GM11168 (cell line): ENCODE measurements around the gene SERPINB1.
"Not testable (repeated sequence)": the region's sequence is repeated elsewhere in the genome, so short reads cannot be mapped to it uniquely, and the experiment has no call there.

Experiments
- in situ Hi-C: fragments of 300-500 bp; cut with MboI; formaldehyde crosslinking; loops from one replicate; pipeline ENCODE4 v1.12.0; 2022; ENCODE audit warnings: low sequenced_read_pairs; ENCODE audit not compliant: unreplicated experiment

The SERPINB1 gene

GRCh38 chr6:2866171-2866846 is 24.6 kb upstream of the SERPINB1 start:
- in situ Hi-C loops, result no loop called here

DNA sequence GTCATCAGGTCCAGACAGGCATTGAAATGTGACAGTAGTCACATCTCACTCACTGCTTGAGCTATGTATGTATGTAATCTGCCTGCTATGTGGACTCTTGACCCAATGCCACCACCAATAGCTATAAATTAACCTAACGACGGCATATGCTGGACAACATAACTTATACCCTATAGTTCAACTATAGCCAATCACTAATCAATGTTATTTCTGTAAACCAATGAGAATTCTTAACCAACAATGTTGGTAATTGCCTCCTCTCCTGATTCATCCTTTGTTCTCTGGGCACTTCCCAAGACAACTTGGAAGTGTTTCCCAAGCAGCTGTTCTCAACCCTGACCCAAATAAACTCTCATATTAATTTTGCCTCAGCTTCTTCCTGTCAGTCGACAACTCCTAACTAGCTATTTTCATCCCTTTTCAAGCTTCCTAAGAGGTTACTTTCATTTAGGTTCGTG is 24.1 kb upstream of the SERPINB1 start:
- in situ Hi-C loops, result no loop called here

DNA sequence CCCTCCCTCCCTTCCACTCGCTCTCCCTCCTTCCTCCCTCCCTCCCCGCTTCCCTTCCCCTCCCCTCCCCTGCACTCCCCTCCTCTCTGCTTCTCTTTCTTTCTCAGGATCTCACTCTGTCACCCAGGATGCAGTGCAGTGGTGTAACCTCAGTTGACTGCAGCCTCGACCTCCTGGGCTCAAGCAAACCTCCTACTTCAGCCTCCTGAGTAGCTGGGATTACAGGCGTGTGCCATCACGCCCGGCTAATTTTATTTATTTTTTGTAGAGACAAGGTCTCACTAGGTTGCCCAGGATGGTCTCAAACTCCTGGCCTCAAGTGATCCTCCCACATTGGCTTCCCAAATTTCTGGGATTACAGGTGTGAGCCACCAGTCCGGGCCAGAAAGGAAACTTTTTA is 23.6 kb upstream of the SERPINB1 start:
- in situ Hi-C loops, result no loop called here

DNA sequence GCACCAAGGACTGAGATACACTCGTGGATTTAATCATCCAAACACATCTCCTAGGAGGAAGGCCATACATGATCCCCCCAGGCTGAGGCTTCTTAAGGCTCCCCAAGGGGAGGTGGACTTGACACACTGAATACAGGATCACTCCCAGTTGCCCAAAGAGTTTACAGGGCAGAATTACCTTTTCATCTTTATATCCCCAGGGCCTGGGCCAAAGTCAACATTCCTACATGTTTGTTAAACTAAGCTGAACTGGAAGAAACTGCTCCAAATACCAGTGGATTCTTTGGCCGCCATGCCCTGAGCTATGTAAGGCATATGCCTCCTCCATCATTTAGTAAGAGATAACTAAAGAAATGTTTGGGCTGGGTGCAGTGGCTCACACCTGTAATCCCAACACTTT is 22.2 kb upstream of the SERPINB1 start:
- in situ Hi-C loops, result no loop called here

DNA sequence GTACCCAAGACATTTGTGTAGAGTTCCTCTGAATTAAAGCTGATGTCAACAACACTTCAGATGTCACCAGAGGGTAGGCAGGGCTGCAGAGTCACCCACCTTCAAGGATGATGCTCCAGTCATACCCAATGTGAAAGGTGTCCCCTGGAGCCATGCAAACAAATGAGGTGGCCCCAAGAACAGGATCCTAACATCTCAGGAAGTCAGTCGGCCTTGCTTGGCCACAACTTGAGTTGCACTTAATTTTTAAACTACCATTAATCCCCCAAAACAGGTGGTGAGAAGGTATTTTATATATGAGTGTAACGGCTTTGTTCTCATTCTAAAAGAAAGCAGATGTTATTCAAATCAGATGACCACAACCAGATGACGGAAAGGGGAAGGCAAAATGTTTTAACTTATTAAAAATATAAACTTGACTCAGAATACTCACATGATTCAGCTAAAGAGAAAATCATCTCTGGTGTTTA is 21.1 kb upstream of the SERPINB1 start:
- in situ Hi-C loops, result no loop called here

DNA sequence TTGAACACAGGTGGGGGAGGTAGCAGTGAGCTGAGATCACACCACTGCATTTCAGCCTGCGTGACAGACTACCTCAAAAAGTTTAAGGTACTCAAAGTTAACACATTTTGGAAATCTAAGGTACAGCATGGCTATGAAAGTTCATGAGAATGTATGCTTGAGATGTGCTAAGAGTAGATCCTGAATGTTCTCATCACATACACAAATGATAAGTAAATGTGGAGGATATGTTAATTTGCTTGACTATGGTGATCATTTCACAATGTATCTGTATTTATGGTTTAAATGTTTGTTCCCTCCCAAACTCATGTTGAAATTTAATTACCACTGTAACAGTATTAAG is 20.1 kb upstream of the SERPINB1 start:
- in situ Hi-C loops, result no loop called here

- in situ Hi-C loops, result no loop called here
Measured at GRCh38 chr6:2861060-2861821, 19.6 kb upstream of the SERPINB1 start.

GRCh38 chr6:2860706-2861059 is 19.0 kb upstream of the SERPINB1 start:
- in situ Hi-C loops, result not testable (repeated sequence)

DNA sequence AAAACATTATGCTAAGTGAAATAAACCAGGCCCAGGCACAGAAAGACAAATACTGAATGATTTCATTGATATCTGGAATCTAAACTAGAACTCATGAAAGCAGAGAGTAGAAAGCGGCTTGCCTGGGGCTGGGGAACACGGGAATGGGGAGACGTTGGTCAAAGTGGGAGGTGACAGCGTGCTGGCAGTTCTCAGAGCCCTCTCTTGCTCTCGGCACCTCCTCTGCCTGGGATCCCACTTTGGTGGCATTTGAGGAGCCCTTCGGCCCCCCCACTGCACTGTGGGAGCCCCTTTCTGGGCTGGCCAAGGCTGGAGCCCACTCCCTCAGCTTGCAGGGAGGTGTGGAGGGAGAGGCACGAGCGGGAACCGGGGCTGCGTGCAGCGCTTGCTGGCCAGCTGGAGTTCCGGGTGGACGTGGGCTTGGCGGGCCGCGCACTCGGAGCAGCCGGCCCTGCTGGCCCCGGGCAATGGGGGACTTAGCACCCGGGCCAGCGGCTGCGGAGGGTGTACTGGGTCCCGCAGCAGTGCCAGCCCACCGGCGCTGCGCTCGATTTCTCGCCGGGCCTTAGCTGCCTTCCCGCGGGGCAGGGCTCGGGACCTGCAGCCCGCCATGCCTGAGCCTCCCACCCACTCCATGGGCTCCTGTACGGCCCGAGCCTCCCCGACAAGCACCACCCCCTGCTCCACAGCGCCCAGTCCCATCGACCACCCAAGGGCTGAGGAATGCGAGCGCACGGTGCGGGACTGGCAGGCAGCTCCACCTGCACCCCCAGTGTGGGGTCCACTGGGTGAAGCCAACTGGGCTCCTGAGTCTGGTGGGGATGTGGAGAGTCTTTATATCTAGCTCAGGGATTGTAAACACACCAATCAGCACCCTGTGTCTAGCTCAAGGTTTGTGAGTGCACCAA is 18.4 kb upstream of the SERPINB1 start:
- in situ Hi-C loops, result not testable (repeated sequence)

DNA sequence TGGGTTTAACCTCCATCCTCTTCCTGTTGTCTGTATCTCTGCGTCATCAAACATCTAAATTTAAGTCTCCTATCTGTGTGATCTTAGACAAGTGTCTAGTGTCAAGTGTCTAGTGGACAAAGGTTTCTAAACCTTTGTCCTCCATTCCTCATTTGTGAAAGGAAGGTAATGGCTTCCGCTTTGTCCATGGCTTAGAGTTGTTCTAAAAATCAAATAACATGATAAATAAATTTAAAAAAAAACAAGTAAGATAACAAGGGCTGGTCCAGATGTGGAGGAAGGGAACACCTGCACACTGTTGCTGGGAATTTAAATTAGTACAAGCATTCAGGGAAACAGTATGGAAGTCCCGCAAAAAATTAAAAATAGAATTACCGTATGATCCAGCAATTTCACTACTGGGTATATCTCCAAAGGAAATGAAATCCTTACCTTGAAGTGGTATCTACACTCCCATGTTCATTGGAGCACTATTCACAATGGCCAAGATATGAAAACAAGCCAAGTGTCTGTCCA is 17.6 kb upstream of the SERPINB1 start:
- in situ Hi-C loops, result no loop called here

- in situ Hi-C loops, result no loop called here
Measured at GRCh38 chr6:2857580-2858337, 16.1 kb upstream of the SERPINB1 start.

GRCh38 chr6:2857185-2857579 is 15.5 kb upstream of the SERPINB1 start:
- in situ Hi-C loops, result no loop called here

GRCh38 chr6:2855061-2855519 is 13.4 kb upstream of the SERPINB1 start:
- in situ Hi-C loops, result no loop called here

DNA sequence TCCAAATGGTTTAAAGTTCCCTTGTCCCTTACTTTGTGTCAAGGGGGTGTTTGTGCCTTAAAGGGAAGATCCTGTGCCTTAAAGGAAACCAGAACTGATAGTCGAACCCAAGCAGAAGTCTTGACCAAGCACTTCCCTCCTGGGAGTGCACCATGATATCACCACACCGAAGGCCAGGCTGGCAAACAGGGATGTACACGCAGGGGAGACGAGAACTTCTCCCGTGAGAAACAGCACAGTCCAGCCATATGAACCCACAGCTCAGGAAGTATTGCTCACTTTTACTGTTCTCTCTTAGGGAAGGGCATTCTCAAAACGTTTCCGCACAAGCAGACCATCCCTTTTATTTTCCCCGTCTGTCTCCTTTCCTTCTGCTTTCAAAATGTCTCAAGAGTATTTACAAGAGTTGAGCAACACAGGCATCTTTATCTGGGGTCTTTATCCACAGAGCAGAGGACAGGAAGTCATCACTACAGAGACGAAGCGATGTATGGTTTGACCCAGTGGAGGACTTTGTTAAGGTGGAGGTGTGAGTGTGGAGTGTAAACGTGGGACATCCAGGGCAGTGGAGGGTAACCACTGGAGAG is 12.8 kb upstream of the SERPINB1 start:
- in situ Hi-C loops, result loop anchor here (5.0 kb wide), 1 partner anchor 58 kb away; no protein-coding TSS in a partner anchor

DNA sequence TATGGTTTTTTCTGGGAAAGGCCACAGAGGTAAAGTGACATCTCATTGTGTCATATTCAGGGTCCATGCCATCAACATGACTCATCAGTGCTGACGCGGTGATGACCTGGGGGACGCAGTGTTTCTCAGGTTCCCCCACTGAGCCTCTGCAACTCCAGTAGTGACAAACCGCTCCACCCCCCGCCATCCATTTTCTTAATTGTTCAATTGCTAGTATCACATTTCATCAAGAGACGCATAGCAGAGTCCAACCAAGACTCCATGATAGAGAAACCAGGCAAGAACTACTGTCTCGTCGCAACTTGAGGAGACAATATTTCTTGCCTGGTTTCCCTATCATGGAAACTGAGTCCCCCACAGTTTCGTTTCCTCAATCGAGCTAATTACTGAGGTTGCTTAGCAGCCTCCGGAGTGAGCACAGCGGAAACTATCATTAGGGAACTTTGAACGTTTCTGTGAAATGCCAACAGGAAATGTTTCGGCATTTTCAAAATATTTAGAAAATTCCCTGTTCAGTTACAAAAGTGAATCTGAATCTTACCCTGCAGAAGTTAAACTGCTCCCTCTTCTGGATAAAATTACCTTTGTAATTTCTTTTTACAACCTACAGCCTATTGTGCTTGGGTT is 12.2 kb upstream of the SERPINB1 start:
- in situ Hi-C loops, result loop anchor here (5.0 kb wide), 1 partner anchor 58 kb away; no protein-coding TSS in a partner anchor

- in situ Hi-C loops, result loop anchor here (5.0 kb wide), 1 partner anchor 59 kb away; no protein-coding TSS in a partner anchor
Measured at GRCh38 chr6:2853378-2853768, 11.7 kb upstream of the SERPINB1 start.

GRCh38 chr6:2852921-2853322 is 11.3 kb upstream of the SERPINB1 start:
- in situ Hi-C loops, result loop anchor here (5.0 kb wide), 1 partner anchor 59 kb away; no protein-coding TSS in a partner anchor

GRCh38 chr6:2852514-2852855 is 10.8 kb upstream of the SERPINB1 start:
- in situ Hi-C loops, result loop anchor here (5.0 kb wide), 1 partner anchor 60 kb away; no protein-coding TSS in a partner anchor
